Motor neuron (in vitro differentiated cells): ENCODE data around the gene RPL41. TPM values are rescaled to one million over a fixed set of nuclear protein-coding genes. Genes with fewer than 3 reads are reported as not detected.

Source experiments
- ATAC-seq, 8 experiments: fragments of 200-7000 bp; cut with Tn5 transposase; replicated peaks in 6 of 8; 2 replicates each; pipeline ENCODE4 v1.8.0; 2021; ENCODE audit warnings: mild to moderate bottlenecking in 8 of 8, moderate library complexity in 8 of 8
- H3K27ac ChIP-seq, 2 donors: fragments of 250-450 bp; sonication (Bioruptor Pico); 2 replicates each; pipeline ENCODE4 v1.9.0; 2021; ENCODE audit warnings: antibody characterized with exemption in 2 of 2, mild to moderate bottlenecking in 2 of 2, moderate library complexity in 1 of 2
- H3K4me1 ChIP-seq, 2 donors: fragments of 250-450 bp; sonication (Bioruptor Pico); replicated peaks in 1 of 2; 2 replicates each; pipeline ENCODE4 v1.6.1; 2021; ENCODE audit warnings: antibody characterized with exemption in 2 of 2, mild to moderate bottlenecking in 2 of 2, moderate library complexity in 1 of 2
- H3K4me3 ChIP-seq, 5 donors: fragments of 250-450 bp; sonication (Bioruptor Pico); 2 replicates each; pipeline ENCODE4 v1.9.0; 2021; ENCODE audit warnings: antibody characterized with exemption in 5 of 5, mild to moderate bottlenecking in 5 of 5, moderate library complexity in 4 of 5
- WGBS, 10 experiments: fragments of 450-650 bp; shearing (Covaris generic); methylation state at CpG; one replicate each; pipeline ENCODE4 v1.0.0; 2022; 5-methylcytosine and 5-hydroxymethylcytosine counted together
- in situ Hi-C, 9 experiments: fragments of 400-800 bp; cut with MboI; loops; one replicate each; pipeline ENCODE4 v1.15.0; 2021; ENCODE audit warnings: low sequenced_read_pairs in 9 of 9, low pct_unique_long_range_greater_than_20kb in 2 of 9; ENCODE audit not compliant: unreplicated experiment in 9 of 9
- total RNA-seq, 8 experiments: library from RNA; unstranded; fragments of 300-600 nt; gene quantifications; 2 replicates each; pipeline versions ENCODE4 v1.2.3 to v1.2.4, GENCODE V29; 2022

RPL41 gene
- total RNA-seq, 8 experiments from 2014 or later = 2,948 to 7,132 (median 5,415) TPM

DNA sequence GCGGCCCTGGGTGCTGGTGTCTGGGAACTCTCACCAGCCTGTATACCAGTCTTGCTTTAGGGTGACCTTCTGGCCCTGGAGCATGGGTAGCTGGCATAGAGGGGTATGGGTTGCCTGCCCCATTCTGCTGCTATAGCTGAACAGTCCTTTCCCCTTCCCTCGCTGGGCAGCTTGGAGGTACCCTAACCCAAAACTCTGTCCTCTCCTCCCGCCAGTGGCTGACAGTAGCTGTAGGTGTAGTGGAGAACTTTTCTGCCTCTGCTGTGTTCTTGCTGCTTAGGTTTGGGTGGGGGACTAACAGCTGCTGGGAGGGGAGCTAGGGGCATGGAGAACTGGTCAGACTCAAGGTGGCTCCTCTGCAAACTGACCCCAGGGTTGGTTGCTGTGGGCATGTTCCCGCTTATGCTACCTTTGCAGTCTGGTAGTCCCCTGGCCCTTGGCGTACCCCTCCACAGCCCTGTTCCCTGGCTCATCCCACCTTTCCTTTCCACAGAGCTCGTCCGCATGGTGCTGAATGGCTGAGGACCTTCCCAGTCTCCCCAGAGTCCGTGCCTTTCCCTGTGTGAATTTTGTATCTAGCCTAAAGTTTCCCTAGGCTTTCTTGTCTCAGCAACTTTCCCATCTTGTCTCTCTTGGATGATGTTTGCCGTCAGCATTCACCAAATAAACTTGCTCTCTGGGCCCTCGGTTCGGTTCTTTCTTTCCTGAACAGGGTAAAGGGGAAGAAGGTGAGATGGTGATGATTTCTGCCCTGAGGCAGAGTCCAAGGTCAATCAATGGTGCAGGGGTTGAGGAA, 44.7 kb downstream of the RPL41 start:
- Histone ChIP-seq H3K27ac (no peak overlapping the region), H3K4me1 (peaks cover 19 to 21% of the 10 kb centered on the region in 2 donors), H3K4me3 (no peak overlapping the region)
- 29 to 100% (median 87%) methylated on average over 1 to 7 of the region's 11 CpGs; no CpG with 5 or more reads in 4 of the 10 experiments for WGBS, 10 experiments
- in situ Hi-C loops = loop anchor here in 1 of 9 experiments (25.0 kb wide), 1 partner anchor 101 kb away; the partner anchor contains the start of genes ANKRD52 and COQ10A
- no peak for ATAC-seq

DNA sequence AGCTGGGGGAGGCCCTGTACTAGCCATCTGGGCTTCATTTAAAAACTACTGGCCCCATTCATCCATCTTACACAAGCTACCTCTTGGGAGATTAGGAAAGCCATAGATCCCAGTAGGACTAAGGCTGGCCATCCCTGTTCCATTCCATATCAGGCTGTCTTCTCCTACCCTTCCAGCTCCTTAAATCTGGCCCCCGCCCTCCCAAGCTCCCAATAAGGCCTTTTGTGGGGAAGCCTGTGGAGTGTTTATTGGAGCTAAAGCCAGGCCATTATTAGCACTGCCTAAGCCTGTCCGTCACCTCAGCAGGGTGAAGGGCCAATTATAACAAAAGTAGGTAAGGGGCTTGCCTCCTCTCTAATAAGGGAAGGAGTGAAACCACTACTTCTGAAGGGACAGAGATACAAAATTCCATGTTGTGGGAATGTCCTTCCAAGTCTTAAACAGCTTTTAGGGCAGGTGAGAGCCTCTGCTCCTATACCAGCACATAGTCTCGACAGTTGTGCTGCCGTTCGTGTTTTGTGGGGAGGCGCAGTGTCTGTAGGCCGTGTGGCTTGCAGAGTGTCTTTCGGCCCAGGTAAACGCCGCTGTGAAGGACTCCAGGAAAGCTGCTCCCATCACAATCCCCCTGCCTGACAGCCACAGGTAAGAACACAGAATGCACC, 45.4 kb downstream of the RPL41 start:
- in situ Hi-C loops = loop anchor here in 1 of 9 experiments (25.0 kb wide), 1 partner anchor 100 kb away; the partner anchor contains the start of genes ANKRD52 and COQ10A
- H3K4me1 ChIP-seq = peaks cover 19% of the 10 kb centered on the region in 2 donors
- no peak overlapping the region for H3K27ac ChIP-seq
- ATAC-seq = no peak
- no peak overlapping the region for H3K4me3 ChIP-seq
- WGBS, 10 experiments = 44 to 100% (median 92%) methylated on average over 1 to 9 of the region's 10 CpGs; no CpG with 5 or more reads in 1 of the 10 experiments

DNA sequence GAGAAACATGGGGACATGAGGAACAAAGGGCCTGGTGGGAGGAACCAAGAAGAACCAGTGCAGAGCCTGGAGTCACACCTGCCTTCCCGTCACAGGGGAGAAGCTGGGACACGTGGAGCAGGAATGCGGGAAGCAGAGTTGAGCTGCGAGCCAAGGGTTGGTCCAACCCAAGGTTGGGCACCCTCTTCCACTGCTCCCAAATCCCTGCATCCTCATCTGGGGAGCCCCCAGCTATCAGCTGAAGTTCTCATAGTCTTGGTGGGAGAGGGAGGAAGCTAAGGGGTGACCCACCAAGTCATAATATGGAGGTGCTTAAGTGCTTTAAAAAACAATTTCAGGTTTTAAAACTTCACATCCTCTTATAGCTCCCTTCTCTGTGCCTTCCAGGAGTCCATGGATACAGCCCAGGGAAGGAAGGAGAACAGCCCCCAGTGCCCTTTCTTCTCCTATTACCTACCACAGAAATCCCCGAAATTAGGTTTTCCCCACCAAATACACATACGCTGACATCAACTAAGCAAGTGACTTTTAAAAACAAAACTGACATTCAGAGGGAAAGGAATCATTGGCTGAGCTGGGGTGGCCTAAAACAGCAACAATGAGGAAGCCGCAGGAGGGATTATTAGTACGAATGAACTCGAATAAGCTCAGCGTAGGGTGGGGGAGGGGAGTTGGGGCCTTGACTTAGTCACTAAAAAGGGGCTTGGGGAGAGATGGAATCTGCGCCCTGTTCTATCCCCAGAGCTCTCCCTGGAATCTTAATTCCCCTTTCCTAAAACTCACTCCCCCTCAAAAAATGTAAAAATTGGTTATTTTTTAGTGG, 46.2 kb downstream of the RPL41 start:
- no peak overlapping the region for H3K27ac ChIP-seq
- peaks cover 14 to 16% of the 10 kb centered on the region in 2 donors for H3K4me1 ChIP-seq
- no peak for ATAC-seq
- H3K4me3 ChIP-seq = no peak overlapping the region
- WGBS, 10 experiments = 51 to 100% (median 84%) methylated on average over 1 to 11 of the region's 11 CpGs
- in situ Hi-C loops = loop anchor here in 1 of 9 experiments (25.0 kb wide), 1 partner anchor 100 kb away; the partner anchor contains the start of genes ANKRD52 and COQ10A

DNA sequence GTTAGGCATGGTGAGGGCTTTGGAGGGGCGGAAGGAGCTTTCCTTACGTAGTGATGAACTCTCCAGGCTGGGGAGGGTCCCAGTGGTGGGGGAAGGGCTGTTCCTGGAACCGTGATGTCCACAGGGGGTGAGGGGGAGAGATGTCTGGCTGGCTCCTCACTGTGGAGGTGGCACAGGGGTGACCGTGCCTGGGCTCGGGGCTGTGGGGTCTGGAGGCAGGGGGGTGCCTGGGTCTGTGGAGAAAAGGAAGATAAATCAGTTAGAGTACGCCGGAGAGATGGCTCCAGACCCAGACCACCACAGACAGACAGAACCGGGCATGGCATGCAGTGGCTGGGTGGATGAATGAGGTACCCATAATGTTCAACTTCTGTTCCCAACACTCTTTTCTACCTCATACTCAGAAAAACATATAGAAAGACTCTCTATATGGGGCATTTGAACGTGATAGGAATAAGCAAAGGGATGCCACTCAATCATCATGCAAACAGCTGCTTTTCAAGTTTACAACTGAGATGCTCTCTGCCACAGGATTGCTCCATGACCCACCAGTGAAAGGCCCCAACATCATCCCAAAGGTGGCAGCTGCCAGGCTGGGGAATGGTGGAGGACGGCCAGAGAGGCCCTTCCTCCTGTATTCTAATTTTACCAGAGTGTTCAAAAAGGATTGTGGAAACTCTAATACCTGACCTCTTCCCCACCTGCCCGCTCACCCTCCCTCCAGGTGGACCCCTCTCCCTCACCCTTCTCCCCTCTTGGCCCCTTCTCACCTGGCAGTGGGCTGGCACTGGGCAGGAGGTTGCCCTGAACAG, 47.3 kb downstream of the RPL41 start:
- peak in 7 of 8 experiments; percentile 1 to 14 (median 9) for ATAC-seq
- Histone ChIP-seq H3K27ac (no peak overlapping the region), H3K4me3 (no peak overlapping the region), H3K4me1 (peaks cover 14 to 16% of the 10 kb centered on the region in 2 donors)
- WGBS, 10 experiments = 17 to 100% (median 74%) methylated on average over 1 to 3 of the region's 11 CpGs; no CpG with 5 or more reads in 6 of the 10 experiments
- in situ Hi-C loops = loop anchor here in 1 of 9 experiments (25.0 kb wide), 1 partner anchor 99 kb away; the partner anchor contains the start of genes ANKRD52 and COQ10A

DNA sequence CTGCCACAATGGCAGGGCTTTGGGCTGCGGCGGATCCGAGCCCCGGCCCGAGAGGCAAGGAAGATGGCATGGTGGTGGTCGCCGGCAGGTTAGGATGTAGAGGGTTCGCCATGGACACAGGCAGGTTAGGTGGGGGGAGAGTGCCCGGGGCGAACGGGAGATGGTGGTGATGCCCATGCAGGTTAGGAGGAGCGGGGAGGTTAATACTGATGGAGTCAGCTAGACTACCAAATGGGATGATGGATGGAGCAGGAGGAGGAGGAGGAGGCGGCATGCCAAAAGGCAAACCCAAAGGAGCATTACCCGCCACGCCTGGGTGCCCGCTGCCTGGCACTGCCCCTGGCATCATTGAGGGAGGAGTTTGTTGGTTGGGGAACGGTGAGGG, 47.9 kb downstream of the RPL41 start:
- ATAC-seq = peak in 2 of 8 experiments; percentile 4 to 13
- no peak overlapping the region for H3K4me3 ChIP-seq
- in situ Hi-C loops = loop anchor here in 1 of 9 experiments (25.0 kb wide), 1 partner anchor 98 kb away; the partner anchor contains the start of genes ANKRD52 and COQ10A
- no peak overlapping the region for H3K27ac ChIP-seq
- H3K4me1 ChIP-seq = peaks cover 14 to 15% of the 10 kb centered on the region in 2 donors
- WGBS, 10 experiments = 50 to 96% (median 93%) methylated on average over 1 to 9 of the region's 17 CpGs; no CpG with 5 or more reads in 3 of the 10 experiments

DNA sequence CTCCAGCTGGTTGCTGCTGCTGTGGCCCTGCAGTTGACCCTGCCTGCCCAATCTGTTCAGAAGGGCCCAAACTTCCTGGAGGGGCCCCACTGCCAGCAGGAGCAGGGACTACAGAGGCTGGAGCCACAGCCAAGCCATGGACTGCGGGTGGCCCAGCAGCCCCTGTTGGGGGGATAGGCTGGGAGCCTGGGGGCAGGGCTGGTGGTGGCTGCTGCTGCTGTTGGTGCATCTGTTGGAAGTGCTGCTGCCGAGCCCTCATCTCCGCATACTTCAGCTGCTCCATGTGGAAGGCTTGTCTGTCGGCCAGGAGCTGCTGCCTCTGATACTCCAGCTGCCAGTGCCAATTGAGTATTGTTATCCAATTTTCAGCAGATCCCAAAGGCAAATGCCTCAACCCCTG, 48.9 kb downstream of the RPL41 start:
- Histone ChIP-seq H3K4me1 (peaks cover 4 to 5% of the 10 kb centered on the region in 2 donors), H3K4me3 (no peak overlapping the region), H3K27ac (no peak overlapping the region)
- peak in 2 of 8 experiments; percentile 5 to 16 for ATAC-seq
- WGBS, 10 experiments = 43 to 100% (median 88%) methylated on average over 1 to 4 of the region's 4 CpGs; no CpG with 5 or more reads in 6 of the 10 experiments
- in situ Hi-C loops = loop anchor here in 1 of 9 experiments (25.0 kb wide), 1 partner anchor 97 kb away; the partner anchor contains the start of genes ANKRD52 and COQ10A

Other genes with a start within 250 kb of the RPL41 start
- 10 to 100 TPM; 20.1 to 44.4 (median 31.7) TPM for gene PYM1, start 188.7 kb upstream of the RPL41 start, total RNA-seq
- gene DGKA, start 185.5 kb upstream of the RPL41 start, total RNA-seq = 10 to 100 TPM in 4 of 8 experiments, 1 to 10 TPM in 4; 3.4 to 63.0 (median 9.2) TPM
- gene PMEL, start 150.6 kb upstream of the RPL41 start, total RNA-seq = 10 to 100 TPM in 1 of 8 experiments, 1 to 10 TPM in 6, under 1 TPM in 1; 0.86 to 14.4 (median 1.7) TPM
- gene CDK2, start 149.8 kb upstream of the RPL41 start, total RNA-seq = 10 to 100 TPM in 4 of 8 experiments, 1 to 10 TPM in 4; 6.0 to 43.0 (median 15.8) TPM
- gene RAB5B, start 142.6 kb upstream of the RPL41 start, total RNA-seq = 10 to 100 TPM; 56.3 to 95.6 (median 76.0) TPM
- gene SUOX, start 119.4 kb upstream of the RPL41 start, total RNA-seq = 10 to 100 TPM; 10.4 to 23.0 (median 17.0) TPM
- 1 to 10 TPM; 1.4 to 8.6 (median 6.4) TPM for gene IKZF4, start 95.6 kb upstream of the RPL41 start, total RNA-seq
- gene RPS26, start 74.7 kb upstream of the RPL41 start, total RNA-seq = 1,000 to 10,000 TPM in 1 of 8 experiments, 100 to 1,000 TPM in 7; 282 to 1,536 (median 616) TPM
- gene ERBB3, start 36.5 kb upstream of the RPL41 start, total RNA-seq = 1 to 10 TPM in 7 of 8 experiments, under 1 TPM in 1; 0.63 to 7.2 (median 2.1) TPM
- gene PA2G4, start 12.1 kb upstream of the RPL41 start, total RNA-seq = 100 to 1,000 TPM in 4 of 8 experiments, 10 to 100 TPM in 4; 60.8 to 254 (median 99.3) TPM
- gene ZC3H10, start 1.6 kb downstream of the RPL41 start, total RNA-seq = 10 to 100 TPM in 3 of 8 experiments, 1 to 10 TPM in 5; 5.8 to 11.7 (median 8.0) TPM
- gene ESYT1, start 11.6 kb downstream of the RPL41 start, total RNA-seq = 10 to 100 TPM; 13.4 to 54.6 (median 44.2) TPM
- 100 to 1,000 TPM in 5 of 8 experiments, 10 to 100 TPM in 3; 61.3 to 217 (median 142) TPM for gene MYL6B, start 36.0 kb downstream of the RPL41 start, total RNA-seq
- gene MYL6, start 41.7 kb downstream of the RPL41 start, total RNA-seq = 1,000 to 10,000 TPM; 1,063 to 2,469 (median 1,244) TPM
- gene SMARCC2, start 72.8 kb downstream of the RPL41 start, total RNA-seq = 100 to 1,000 TPM in 1 of 8 experiments, 10 to 100 TPM in 7; 18.1 to 110 (median 77.9) TPM
- gene RNF41, start 105.3 kb downstream of the RPL41 start, total RNA-seq = 10 to 100 TPM; 28.9 to 62.1 (median 41.7) TPM
- gene NABP2, start 107.7 kb downstream of the RPL41 start, total RNA-seq = 10 to 100 TPM; 22.1 to 61.7 (median 51.1) TPM
- 1 to 10 TPM in 3 of 8 experiments, under 1 TPM in 3, not detected in 2; 0.49 to 2.6 (median 1.1) TPM for gene SLC39A5, start 113.4 kb downstream of the RPL41 start, total RNA-seq
- gene ANKRD52, start 141.8 kb downstream of the RPL41 start, total RNA-seq = 10 to 100 TPM in 6 of 8 experiments, 1 to 10 TPM in 2; 5.3 to 30.7 (median 12.0) TPM
- gene COQ10A, start 150.3 kb downstream of the RPL41 start, total RNA-seq = 10 to 100 TPM in 7 of 8 experiments, 1 to 10 TPM in 1; 6.8 to 17.4 (median 14.3) TPM
- 100 to 1,000 TPM in 5 of 8 experiments, 10 to 100 TPM in 3; 66.8 to 208 (median 106) TPM for gene CS, start 183.7 kb downstream of the RPL41 start, total RNA-seq
- gene CNPY2, start 199.4 kb downstream of the RPL41 start, total RNA-seq = 100 to 1,000 TPM; 102 to 231 (median 141) TPM
- gene PAN2, start 217.4 kb downstream of the RPL41 start, total RNA-seq = 10 to 100 TPM; 20.3 to 97.3 (median 30.4) TPM
- 1 to 10 TPM in 4 of 8 experiments, under 1 TPM in 4; 0.28 to 3.8 (median 1.1) TPM for gene IL23A, start 222.3 kb downstream of the RPL41 start, total RNA-seq
- gene STAT2, start 243.5 kb downstream of the RPL41 start, total RNA-seq = 100 to 1,000 TPM in 3 of 8 experiments, 10 to 100 TPM in 5; 26.5 to 458 (median 72.4) TPM
- gene APOF, start 246.2 kb downstream of the RPL41 start, total RNA-seq = under 1 TPM in 7 of 8 experiments, not detected in 1; 0.14 to 0.76 (median 0.36) TPM